Keratinocyte (primary cell): ENCODE results near the gene SIRPG. TPM values are rescaled to one million over a fixed set of nuclear protein-coding genes. Genes with fewer than 3 reads are reported as not detected.

ENCODE experiments used
- DNase-seq: peaks from one replicate; pipeline ENCODE4 v3.0.0-alpha.2; 2011; ENCODE audit warnings: low read depth, missing footprints, low spot score
- FAIRE-seq: peaks from 2 replicates; lab custom pipeline; 2011; peaks lifted over from hg19 to GRCh38; lab: Jason Lieb, UNC
- H2AFZ ChIP-seq: 2 replicates; pipeline ENCODE4 v1.6.0; 2012; ENCODE audit warnings: low read length, control low read depth, inconsistent platforms; ENCODE audit not compliant: control insufficient read depth
- H3K27ac ChIP-seq: 2 replicates; pipeline ENCODE4 v1.5.1; 2011; ENCODE audit warnings: low read length; ENCODE audit not compliant: control insufficient read depth, insufficient read depth
- H3K27me3 ChIP-seq: 3 replicates; pipeline ENCODE4 v1.6.0; 2011; ENCODE audit warnings: low read length; ENCODE audit not compliant: control insufficient read depth, insufficient read depth; ENCODE audit errors: extremely low read depth
- H3K36me3 ChIP-seq, 2 experiments: 2 replicates in 1 of 2; 3 replicates in 1 of 2; pipeline ENCODE4 v1.5.1; 2011; ENCODE audit warnings: low read length in 2 of 2, mild to moderate bottlenecking in 1 of 2; ENCODE audit not compliant: control insufficient read depth in 2 of 2, insufficient read depth in 2 of 2; ENCODE audit errors: extremely low read depth in 1 of 2
- H3K4me1 ChIP-seq: 3 replicates; pipeline ENCODE4 v1.5.1; 2011; ENCODE audit warnings: low read length; ENCODE audit not compliant: control insufficient read depth, insufficient read depth; ENCODE audit errors: extremely low read depth
- H3K4me2 ChIP-seq: 3 replicates; pipeline ENCODE4 v1.6.0; 2011; ENCODE audit warnings: low read depth, low read length; ENCODE audit not compliant: control insufficient read depth, insufficient read depth; ENCODE audit errors: extremely low read depth
- H3K4me3 ChIP-seq, 3 experiments: fragments of 200-600 bp in 1 of 3; sonication (generic) in 1 of 3; 2 replicates in 2 of 3; 3 replicates in 1 of 3; pipeline ENCODE4 v1.5.1; 2011 to 2016; ENCODE audit warnings: low read length in 3 of 3, mild to moderate bottlenecking in 3 of 3, control low read depth in 2 of 3, inconsistent platforms in 1 of 3, low read depth in 1 of 3, mixed read lengths in 1 of 3, mixed run types in 1 of 3, moderate library complexity in 1 of 3; ENCODE audit not compliant: control insufficient read depth in 2 of 3, insufficient read depth in 2 of 3; ENCODE audit errors: extremely low read depth in 1 of 3
- H3K79me2 ChIP-seq: 2 replicates; pipeline ENCODE4 v1.6.0; 2012; ENCODE audit warnings: low read length; ENCODE audit not compliant: control insufficient read depth, insufficient read depth
- H3K9ac ChIP-seq: 3 replicates; pipeline ENCODE4 v1.6.0; 2011; ENCODE audit warnings: low read length; ENCODE audit not compliant: control insufficient read depth, insufficient read depth; ENCODE audit errors: extremely low read depth
- H3K9me1 ChIP-seq: 3 replicates; pipeline ENCODE4 v1.6.0; 2011; ENCODE audit warnings: low read length; ENCODE audit not compliant: control insufficient read depth, insufficient read depth; ENCODE audit errors: extremely low read depth
- H3K9me3 ChIP-seq: 2 replicates; pipeline ENCODE4 v1.5.1; 2012; ENCODE audit warnings: low read depth, low read length; ENCODE audit not compliant: control insufficient read depth
- H4K20me1 ChIP-seq: 3 replicates; pipeline ENCODE4 v1.6.0; 2011; ENCODE audit warnings: low read length; ENCODE audit not compliant: control insufficient read depth, insufficient read depth; ENCODE audit errors: extremely low read depth
- EZH2 ChIP-seq: IDR thresholded peaks from one replicate; pipeline ENCODE4 v1.6.1; 2012; ENCODE audit warnings: inconsistent platforms, mild to moderate bottlenecking, low read length, moderate library complexity
- dilution Hi-C: fragments of 300-500 bp; cut with MboI; formaldehyde crosslinking; loops from one replicate; pipeline ENCODE4 v1.7.0; 2020; ENCODE audit warnings: low sequenced_read_pairs; ENCODE audit not compliant: extremely low pct_ligation_motif_present
- polyA plus RNA-seq, 5 experiments: library from polyadenylated mRNA; depleted of rRNA in 3 of 5; stranded (reverse) in 3 of 5; stranded (forward) in 1 of 5; unstranded in 1 of 5; fragments of >200 nt; gene quantifications; 1 replicate in 1 of 5; 2 replicates in 3 of 5; 3 replicates in 1 of 5; pipeline versions ENCODE4 v1.2.1 to v1.2.3, GENCODE V29; 2011 to 2012; ENCODE audit warnings: missing spikeins in 2 of 5, low read depth in 1 of 5, low replicate concordance in 1 of 5
- TF ChIP-seq, protein P1 (sequence below), 3 experiments: IDR thresholded peaks in 1 of 3; conservative IDR thresholded peaks in 1 of 3; optimal IDR thresholded peaks in 1 of 3; 2 replicates in 2 of 3; 3 replicates in 1 of 3; pipeline versions ENCODE3 to v1.5.1; 2011; ENCODE audit warnings: low read length in 3 of 3, mild to moderate bottlenecking in 3 of 3, moderate library complexity in 2 of 3, control low read depth in 1 of 3, inconsistent platforms in 1 of 3; ENCODE audit not compliant: insufficient read depth in 2 of 3; ENCODE audit errors: extremely low read depth in 1 of 3

Gene SIRPG
- polyA plus RNA-seq, 1 donor (not counting 4 experiments of a cell fraction or from before 2014, with no cell fraction given), result not detected

DNA sequence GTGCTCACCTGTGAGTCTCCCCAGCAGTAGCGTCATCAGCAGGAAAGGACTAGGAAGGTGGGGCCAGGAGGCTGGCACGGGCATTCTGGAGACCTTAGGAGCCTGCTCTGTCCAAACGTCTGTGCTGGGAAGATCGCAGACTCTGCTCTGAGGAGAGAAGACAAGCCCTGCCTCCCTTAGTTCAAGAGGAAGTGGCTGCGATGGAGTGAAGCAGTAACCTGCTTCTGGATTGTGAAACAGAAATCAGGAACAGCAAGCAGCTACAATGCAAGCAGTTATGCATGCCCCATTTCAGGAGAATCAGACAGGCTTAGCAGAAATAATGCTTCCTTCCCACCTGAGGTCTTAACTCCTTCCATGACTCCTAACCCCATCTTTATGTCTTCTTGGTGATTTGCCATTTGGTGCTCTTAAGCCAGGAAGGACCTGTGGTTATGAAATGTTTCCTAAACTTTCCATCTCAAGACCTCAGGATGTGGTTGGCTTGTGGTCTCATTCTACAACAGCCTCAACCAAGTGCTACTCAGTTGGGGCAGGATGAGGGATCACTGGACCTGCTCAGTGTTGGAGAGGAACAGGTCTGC lies 37.6 kb downstream of the SIRPG start, which contains the start of gene SIRPB1:
Gene SIRPB1 (minus strand): TSS at position 149 of the 584 bp plus-strand sequence. CDS start 65 bp downstream, at position 84.
- Histone ChIP-seq H3K4me3 (no peak within 1 kb of the TSS), H3K79me2 (no peaks in the 10 kb centered on the region), H3K4me1 (peaks cover 6% of the 10 kb centered on the region), H3K4me2 (no peak within 1 kb of the TSS), H2AFZ (no peak within 1 kb of the TSS), H3K36me3 (no peaks in the 10 kb centered on the region), H3K9ac (no peak within 1 kb of the TSS), H3K27ac (no peak within 1 kb of the TSS), H3K27me3 (no peaks in the 10 kb centered on the region), H3K9me3 (no peaks in the 10 kb centered on the region), H4K20me1 (no peaks in the 10 kb centered on the region), H3K9me1 (no peaks in the 10 kb centered on the region)
- no peak for TF ChIP-seq EZH2
- TF ChIP-seq, protein P1, sequence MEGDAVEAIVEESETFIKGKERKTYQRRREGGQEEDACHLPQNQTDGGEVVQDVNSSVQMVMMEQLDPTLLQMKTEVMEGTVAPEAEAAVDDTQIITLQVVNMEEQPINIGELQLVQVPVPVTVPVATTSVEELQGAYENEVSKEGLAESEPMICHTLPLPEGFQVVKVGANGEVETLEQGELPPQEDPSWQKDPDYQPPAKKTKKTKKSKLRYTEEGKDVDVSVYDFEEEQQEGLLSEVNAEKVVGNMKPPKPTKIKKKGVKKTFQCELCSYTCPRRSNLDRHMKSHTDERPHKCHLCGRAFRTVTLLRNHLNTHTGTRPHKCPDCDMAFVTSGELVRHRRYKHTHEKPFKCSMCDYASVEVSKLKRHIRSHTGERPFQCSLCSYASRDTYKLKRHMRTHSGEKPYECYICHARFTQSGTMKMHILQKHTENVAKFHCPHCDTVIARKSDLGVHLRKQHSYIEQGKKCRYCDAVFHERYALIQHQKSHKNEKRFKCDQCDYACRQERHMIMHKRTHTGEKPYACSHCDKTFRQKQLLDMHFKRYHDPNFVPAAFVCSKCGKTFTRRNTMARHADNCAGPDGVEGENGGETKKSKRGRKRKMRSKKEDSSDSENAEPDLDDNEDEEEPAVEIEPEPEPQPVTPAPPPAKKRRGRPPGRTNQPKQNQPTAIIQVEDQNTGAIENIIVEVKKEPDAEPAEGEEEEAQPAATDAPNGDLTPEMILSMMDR (optimal IDR thresholded peaks at IDR 0.05 in 1 of 3, IDR thresholded peaks at IDR 0.05 in 1 of 3, conservative IDR thresholded peaks at IDR 0.05 in 1 of 3; ENCODE audit: extremely low read depth in 1 of 3, insufficient read depth in 2 of 3, low read length in 3 of 3), result no peak
- no peak for FAIRE-seq
- dilution Hi-C loops, result no loop called here
- no peak for DNase-seq

DNA sequence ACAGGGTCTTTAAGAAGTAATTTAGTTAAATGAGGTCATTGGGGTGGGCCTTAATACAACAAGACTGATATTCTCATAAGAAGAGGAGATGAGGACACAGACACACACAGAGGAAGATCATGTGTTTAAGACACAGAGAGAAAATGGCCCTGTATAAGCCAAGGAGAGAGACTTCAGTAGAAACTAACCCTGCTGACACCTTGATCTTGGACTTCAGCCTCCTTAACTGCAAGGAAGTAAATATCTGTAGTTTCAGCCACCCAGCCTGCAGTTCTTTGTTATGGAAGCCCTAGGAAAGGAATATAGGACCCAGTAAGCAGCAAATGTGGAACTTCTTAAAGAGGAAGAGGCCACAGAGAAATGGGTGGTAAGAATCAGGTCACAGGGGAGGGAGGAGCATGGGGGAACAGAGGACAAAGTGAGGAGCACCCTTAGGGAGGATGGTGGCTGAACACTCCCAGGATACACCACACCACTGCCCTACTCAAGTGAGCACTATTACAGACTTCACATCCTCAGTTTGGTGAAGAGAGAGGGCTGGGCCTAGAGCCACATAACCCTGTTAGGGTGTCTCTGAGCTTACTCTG lies 38.5 kb downstream of the SIRPG start:
- Histone ChIP-seq H3K27ac (no peak overlapping the region), H3K9me3 (no peaks in the 10 kb centered on the region), H3K36me3 (no peaks in the 10 kb centered on the region), H3K9ac (no peak overlapping the region), H4K20me1 (no peaks in the 10 kb centered on the region), H3K4me3 (no peak overlapping the region), H3K4me1 (no peaks in the 10 kb centered on the region), H3K9me1 (no peaks in the 10 kb centered on the region), H2AFZ (no peak overlapping the region), H3K27me3 (no peaks in the 10 kb centered on the region), H3K79me2 (no peaks in the 10 kb centered on the region), H3K4me2 (no peak overlapping the region)
- dilution Hi-C loops, result no loop called here
- TF ChIP-seq EZH2, result no peak
- TF ChIP-seq, protein P1 (optimal IDR thresholded peaks at IDR 0.05 in 1 of 3, IDR thresholded peaks at IDR 0.05 in 1 of 3, conservative IDR thresholded peaks at IDR 0.05 in 1 of 3; ENCODE audit: extremely low read depth in 1 of 3, insufficient read depth in 2 of 3, low read length in 3 of 3), result no peak
- FAIRE-seq (no peak), DNase-seq (no peak)
